Activated CD4-positive, CD25-positive, alpha-beta regulatory T cell treated with anti-CD3 and anti-CD28 coated beads, Interleukin-2, amount 50 U/mL, for 16 hours (primary cell): Measurements from ENCODE around the gene ASTN2.
"Not testable (repeated sequence)": the region's sequence is repeated elsewhere in the genome, so short reads cannot be mapped to it uniquely, and the experiment has no call there.

Experiments
- DNase-seq: peaks from one replicate; pipeline ENCODE4 v3.0.0-alpha.2; 2020; ENCODE audit warnings: low read depth, low spot score

The ASTN2 gene

DNA sequence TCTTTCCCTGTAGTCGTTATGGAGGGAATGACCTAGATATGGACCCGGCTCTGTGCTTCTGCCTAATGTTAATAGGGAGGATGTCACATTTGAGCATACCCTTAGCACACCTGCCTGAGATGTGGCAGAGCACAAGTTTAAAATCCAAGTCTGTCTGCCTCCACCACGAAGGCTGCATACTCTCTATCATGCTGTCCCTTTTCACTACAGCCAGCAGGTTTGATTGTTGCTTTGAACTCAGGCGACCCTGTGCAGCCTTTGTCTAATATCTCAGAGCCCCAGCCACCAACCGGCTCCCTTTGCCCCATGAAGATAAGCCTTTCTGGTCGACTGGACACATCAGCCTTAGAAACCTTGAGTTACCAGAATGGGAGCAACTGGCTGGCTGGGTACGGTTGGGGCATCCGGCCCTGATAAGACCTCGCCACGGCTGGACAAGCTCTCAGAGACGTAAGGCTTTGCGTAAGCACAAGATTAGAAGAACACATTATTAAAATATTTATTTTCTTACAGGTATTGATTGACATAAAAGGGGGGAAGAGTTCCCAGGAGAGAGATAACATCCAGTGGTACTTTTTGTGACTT is 949.8 kb downstream of the ASTN2 start:
- DNase-seq, result no peak

DNA sequence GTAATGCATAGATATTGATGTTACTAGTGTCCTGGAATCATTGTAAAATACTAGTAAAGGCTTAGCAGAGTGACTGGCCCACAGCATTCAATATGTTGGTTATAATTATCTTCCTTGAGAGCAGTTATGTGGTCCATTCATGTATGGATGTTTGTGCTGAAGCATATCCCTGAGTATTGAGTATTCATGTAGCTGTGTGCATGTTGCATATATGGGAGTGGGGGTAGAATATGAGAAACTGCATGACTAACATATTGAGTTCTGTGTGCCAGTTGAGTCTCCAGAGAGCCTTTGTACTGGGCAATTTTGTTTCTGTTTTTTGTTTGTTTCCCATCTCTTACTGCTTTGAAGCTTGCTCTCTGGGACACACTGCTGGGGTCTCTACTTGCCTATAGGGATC is 950.4 kb downstream of the ASTN2 start:
- DNase-seq, result no peak

DNA sequence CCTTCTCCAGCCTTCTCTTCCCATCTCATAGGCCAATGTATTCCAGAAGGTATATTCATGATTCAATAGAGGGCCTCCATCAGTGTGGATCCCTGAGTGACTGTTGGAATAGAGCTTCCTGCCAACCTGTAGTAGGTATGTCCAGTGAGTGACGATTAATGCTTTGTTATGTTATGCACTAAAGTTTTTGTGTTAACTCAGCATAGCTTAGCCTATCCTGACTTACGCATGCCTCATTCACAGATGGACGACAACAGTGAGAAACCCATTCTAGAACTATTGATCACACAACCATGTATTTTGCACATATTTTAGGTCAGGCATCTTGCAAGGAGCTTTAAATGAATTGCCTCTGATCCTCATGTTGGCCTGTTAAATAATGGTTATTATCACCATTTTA is 953.2 kb downstream of the ASTN2 start:
- DNase-seq, result no peak

DNA sequence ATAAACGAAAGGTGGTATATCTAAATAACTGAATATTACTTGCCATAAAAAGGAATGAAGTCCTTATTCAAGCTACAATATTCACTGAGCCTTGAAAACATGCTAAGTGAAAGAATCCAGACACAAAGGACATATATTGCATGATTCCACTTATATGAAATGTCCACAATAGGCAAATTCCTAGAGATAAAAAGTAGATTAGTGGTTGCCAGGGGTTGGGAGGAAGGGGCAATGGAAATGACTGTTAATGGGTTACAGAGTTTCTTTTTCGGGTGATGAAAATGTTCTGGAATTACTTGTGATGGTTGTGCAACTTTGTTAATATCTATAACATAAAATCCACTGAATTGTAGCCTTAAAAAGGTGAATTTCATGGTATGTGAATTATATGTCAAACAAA is 954.8 kb downstream of the ASTN2 start:
- DNase-seq, result no peak

DNA sequence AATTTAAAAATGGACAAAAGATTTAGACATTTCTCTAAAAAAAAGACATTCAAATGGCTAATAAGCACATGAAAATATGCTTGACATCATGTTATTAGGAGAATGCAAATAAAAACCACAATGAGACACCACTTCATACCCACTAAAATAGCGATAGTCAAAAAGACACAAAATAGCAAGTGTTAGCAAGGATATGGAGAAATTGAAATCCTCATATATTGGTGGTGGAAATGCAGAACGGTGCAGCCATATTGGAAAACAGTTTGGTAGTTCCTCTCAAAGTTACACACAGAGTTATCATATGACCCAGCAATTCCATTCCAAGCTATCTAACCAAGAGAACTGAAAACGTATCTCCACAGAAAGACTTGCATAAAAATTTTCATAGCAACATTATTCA is 955.3 kb downstream of the ASTN2 start:
- no peak for DNase-seq

DNA sequence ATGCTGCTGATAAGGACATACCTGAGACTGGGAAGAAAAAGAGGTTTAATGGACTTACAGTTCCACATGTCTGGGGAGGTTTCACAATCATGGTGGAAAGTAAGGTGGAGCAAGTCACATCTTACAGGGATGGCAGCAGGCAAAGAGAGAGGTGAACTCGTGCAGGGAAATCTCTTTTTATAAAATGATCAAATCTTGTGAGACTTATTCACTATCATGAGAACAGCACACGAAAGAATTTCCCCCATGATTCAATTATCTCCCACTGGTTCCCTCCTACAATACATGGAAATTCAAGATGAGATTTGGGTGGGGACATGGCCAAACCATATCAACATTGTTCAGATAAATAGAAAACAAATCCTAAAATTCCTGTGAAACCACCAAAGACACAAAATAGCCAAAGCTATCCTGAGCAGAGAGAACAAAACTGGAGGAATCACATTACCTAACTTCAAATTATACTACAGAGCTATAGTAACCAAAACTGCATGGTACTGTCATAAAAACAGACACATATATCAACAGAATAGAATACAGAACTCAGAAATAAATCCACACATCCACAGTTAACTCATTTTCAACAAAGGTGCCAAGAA is 958.3 kb downstream of the ASTN2 start:
- DNase-seq, result no peak

DNA sequence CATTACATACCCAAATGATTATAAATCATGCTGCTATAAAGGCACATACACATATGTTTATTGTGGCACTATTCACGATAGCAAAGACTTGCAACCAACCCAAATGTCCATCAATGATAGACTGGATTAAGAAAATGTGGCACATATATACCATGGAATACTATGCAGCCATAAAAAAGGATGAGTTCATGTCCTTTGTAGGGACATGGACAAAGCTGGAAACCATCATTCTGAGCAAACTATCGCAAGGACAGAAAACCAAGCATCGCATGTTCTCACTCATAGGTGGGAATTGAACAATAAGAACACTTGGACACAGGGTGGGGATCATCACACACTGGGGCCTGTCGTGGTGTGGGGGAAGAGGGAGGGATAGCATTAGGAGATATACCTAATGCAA is 960.3 kb downstream of the ASTN2 start:
- DNase-seq, result not testable (repeated sequence)

DNA sequence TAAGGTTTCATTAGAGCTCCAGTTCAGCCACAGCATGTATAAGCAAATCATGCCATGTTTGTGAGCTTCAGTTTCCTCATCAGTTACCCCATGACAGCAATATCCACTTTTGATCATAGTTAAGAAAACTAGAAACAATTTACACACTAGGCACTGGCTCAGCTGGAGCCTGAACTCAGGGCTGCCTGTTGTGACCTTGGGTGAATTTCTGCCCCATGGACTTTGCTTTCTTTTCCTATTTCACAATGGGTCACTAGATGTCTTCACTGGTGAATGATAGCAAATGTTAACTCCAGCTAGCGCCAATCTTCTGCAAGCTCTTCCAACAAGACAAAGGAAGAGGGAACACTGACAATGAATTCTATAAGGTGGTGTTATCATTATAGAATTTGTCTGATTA is 961.1 kb downstream of the ASTN2 start:
- no peak for DNase-seq

DNA sequence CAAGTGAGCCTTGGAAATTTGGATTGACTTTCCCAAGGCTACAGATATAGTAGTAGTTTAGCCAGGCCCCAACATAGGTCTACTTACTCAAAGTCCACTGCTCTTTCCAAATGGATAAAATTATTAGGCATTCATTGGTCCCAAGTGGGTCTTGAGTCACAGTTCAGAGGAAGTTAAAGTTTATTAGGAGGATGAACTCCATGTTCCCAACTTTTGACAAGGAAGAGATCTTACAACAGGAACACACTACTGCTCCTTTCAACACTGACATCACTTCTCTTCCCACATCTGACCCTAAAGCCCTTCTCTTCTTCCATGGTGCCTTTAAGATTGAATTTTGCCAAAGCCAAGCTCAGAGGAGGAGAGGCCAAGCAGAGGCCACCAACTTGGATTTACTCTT is 962.2 kb downstream of the ASTN2 start:
- DNase-seq, result no peak

DNA sequence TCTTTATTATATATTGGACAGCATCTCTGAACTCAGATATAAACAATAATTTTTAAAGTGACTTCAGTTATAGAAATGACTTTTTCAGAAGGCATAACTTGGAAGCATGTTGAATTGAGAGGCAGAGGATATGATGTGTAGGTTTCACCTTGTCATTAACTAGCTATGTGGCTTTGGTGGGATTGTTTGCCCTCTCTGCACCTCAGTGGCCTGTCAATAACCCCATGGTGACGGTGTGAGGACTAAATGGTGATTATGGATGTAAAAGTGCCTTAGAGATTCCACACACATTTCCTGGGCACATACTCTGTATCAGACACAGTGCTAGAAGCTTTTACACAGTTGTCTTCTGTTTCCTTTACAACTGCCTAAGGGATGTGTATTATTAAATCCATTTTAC is 962.6 kb downstream of the ASTN2 start:
- DNase-seq, result no peak

DNA sequence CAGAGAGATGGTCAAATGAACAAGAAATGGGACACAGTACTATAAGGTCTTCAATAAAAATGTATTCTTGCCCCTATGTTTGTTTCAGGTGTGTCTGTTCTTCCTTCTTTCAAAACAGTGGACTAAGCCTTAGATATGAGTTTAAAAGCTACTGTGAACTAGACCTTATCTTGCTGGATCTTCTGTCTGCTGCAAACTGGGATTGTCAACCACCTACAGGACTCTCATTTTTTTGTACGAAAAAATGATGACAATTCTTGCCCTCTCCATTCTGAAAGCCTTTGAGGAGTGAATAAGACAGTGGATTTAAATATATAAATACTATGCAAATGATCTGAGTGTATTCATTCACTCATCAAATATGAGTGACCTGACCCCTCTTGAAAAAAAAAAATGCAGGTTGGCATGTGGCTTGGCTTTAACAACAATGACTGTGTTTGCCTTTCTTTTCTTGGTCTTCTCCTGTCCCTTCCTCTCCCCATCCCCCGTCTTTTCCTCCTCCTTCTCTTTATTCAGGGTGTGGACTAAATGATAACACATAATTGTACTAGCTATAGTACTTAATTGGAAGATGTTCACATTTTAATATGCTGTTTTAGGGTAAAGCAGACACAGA is 963.2 kb downstream of the ASTN2 start:
- no peak for DNase-seq

DNA sequence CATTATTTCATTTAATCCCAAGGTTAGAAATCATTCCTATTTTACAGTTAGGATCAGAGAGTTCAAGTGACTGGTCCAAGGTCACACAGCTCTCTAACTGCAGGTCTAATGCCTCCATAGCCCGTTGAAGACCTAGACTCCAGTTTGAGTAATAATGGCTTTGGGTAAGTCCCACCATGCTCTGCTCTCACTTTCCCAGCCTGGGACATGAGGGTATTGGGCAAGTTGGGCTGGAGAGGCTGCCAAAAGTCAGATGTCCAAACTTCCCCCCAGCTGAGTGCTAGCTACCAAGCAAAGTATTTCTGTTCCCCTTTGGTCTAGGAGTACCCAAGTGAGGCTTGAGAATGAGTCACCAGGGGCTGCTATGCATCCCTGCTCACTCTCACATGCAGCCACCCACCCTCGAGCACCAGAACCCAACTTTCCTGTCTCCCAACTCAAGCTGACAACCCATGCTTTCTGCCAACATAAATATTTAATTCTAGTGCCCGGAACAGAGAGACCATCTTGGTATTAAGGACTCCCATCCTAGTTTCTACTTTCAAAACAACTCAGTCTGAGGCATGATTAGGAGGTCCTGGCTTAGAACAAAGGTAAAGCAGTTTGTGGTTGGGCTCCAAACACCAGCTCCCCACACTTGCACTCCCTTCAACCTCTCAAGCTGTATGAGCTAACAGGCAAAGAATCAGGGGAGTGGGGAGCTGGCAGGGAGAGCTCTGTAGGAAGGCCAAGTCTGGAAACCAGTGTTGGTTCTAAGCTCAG is 964.3 kb downstream of the ASTN2 start:
- DNase-seq, result no peak

DNA sequence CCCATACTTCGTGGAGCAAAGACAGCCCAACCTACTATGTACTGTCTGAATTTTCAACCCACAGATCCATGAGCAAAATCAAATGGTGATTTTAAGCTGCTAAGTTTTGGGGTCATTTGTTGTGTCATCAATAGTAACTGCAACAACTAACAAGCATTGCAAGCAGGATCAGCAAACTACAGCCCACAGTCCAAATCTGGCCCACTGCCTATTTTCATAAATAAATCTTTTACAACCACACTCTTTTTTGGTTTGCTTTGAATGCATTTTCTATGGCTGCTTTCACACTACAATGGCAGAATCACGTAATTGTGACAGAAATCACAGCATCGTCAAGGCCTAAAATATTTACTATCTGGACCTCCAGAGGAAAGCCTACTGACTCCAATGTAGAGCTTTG is 964.9 kb downstream of the ASTN2 start:
- no peak for DNase-seq

DNA sequence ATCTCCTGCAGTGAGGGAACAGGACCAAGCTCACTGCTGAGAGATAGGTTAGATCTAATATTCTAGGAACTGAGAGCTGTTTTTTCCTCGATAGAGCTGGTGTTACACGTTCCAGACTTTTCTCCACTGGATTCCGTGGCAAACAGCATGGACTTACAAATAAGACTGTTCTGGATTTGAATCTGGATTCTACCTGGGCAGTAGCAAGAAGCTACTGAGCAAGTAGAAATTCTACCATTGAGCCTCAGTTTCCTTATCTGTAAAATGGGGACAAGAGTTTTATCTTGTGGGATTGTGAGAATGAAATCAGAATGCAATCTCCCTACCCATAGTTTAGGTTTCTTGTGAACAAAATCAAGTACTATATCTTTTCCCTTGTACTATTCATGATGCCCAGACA is 966.4 kb downstream of the ASTN2 start:
- DNase-seq, result no peak

DNA sequence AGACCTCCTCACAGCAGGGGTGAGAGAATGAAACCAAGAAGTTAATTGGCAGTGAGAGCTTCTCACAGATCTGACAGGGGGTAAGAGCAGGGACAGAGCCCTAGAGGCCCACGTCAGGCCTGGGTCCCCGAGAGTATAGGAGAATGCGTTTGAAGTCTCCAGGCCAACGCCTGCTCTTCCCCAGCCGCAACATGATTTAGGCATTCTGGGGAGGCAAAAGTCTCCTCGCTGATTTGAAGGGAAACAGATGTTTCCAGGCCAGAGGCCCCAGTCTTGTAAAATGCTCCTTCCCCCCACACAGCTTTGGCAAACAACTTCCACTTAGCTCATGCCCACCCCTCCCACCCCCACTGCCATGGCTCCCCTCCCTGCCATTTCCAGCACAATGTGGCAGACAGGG is 966.9 kb downstream of the ASTN2 start:
- DNase-seq, result no peak

DNA sequence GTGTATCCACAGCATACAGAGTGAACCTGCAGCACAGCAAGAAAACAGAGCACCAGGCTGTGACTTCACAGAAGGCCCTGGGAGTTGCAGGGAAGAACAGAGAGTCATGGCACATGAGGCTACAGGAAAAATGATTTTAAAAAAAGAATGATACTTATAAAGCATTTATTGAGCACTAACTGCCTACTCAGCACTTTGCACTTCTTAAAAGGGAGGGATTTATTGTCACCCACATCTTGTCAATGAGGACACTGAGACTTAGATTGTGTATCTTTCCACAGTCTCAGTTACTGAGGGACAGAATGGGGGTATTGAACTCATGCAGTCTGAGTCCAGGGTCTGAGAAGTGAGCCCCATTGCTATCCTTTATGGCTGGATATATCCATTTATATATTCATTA is 972.3 kb downstream of the ASTN2 start:
- no peak for DNase-seq

DNA sequence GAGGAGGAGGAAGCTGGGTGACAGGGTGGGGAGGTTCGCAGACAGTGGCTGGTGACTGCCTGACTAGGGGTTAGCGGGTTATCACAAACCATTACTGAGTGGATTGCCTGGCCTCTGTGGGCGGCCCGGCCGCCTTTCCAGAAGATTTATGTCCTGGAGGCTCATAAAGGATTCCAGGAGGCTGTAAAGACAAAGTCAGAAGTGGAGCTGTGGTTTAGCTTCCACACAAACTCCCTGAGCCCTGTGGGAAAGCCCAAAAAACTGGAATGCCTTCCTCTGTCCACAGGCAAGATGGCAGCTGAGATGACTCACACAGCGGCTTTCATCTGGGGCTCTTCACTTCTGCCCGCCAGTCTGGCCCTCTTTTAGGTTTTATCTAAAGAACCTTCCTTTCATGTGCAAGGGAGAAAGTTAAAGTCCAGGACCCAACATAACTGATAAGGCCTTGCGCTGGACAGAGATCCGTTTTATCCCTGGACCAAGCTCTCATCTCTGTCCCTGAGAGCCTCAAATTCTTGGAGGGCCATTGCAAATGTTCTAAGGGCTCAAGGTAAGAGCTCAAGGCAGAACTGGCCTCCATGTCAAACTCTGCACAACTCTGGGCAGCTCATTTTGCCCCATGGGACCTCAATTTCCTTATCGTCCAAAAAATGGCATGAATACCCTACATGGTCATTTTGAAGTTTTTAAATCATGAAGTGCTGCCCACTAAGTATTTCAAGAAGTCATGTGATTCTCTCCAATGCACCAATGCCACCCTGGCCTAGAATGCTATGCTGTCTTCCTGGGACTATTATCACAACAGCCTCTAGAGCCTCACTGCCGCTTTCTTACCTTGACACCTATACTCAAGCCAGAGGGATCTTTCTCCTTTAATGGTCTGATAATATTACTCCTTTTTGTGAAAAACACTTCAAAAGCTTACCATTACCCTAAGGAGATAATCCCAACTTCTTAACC is 977.2 kb downstream of the ASTN2 start:
- no peak for DNase-seq

DNA sequence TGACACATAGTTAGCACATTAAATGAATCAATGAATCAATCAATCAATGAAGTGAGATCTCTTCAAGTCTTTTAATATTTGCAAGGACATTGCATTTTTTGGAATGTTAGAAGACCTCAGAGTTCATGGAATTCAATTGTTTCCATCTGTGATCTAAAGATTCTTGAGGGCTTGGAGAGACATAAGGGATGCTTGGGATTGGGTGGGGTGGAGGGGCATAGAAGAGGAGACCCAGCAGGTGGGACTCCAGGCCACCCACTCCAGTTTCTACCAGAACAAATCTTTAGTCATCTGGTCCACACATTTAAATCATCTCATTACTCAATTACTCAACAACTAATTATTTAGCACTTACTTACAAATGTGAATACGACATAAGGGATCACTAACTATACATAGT is 978.7 kb downstream of the ASTN2 start:
- DNase-seq, result no peak

DNA sequence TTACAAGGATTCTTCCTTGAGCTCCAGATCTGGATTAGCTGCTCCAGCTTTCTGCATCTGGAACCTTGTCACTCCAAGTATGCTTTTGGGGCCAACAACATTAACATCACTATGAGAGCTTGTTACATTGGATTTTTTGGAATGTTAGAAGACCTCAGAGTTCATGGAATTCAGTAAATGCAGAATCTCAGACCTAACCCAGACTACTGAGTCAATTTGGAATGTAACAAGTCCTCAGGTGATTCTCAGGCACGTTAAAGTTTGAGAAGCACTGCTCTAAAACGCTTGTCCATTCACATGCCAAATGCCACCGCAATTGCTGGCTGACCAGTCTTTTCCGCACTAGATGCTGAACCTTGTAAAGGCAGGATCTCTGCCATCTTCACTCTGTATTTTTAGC is 979.2 kb downstream of the ASTN2 start:
- no peak for DNase-seq

DNA sequence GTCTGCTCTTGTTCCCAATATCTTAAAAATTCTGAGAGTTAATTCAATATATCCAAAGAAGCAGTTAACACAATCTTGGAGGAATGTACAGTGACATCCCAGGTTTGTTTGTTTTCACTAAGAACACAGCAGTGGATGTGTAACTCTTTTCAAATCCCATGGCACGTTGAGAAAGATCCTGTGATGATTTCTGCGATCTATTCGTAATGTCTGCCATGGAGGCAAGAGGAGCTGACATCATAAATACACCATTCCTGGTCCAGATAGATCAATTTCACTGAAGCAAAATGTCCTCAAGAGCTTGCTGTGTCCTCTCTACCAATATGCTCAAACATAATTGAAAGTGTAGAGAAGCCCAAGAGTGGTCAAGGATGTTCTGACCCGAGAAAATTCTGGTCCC is 980.5 kb downstream of the ASTN2 start:
- DNase-seq, result no peak

DNA sequence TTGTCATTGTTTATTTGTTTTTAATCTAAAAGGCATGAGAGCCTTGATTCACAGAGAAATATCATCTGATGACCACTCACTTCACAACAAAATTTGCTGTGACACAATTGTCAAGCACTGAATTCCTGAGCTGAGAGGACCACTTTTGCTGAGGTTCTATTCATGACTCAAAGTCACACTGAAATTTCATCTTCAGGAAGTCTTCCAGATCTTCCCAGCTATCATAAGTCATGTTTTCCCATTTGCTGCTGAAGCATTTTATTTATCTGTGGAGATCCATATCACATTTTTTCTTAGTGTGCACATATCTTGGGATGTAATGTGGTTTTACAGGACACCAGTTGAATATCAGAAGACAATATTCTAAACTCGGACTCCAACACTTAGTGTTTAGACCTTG is 982.8 kb downstream of the ASTN2 start:
- DNase-seq, result no peak

DNA sequence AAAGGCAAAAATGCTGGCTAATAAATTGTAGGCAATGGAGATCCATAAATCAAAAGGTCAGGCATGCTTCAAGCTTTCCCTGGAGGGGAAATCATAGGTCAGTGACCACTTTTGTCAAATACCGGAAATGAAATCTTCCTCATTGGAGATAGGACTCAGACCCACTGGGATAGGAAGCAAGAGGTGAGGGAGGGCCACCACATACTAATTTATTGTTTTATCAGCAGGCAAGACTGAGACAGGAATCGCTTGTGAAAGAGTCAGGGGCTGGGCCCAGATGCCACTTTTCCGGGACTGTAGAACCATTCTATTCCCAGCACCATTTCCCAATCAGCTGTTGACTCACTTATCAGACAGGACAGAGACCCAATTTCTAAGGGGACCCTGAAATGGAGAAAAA is 984.0 kb downstream of the ASTN2 start:
- DNase-seq, result no peak
